ENCODE data around the gene TEX11.

DNA sequence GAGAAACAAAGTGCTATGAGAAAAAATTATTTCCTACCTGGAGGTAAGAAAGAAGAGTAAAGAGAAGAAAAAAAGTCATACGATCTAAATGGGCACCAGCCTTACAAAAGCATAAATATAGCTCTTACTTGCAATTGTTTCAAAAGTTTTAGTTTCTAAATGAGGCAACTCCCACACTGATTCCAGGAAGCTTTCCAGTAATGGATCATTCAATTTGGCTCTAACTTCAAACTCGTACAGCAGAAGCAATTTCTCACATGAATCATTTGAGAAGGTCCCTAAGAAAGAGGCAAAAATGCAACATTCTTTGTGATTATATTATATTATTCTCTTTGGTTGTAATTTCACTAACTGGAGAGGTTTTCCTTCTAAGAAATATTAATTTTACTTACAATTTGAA, 354.0 kb downstream of the TEX11 start:
- no peak for TF ChIP-seq POLR2A (IDR thresholded peaks at IDR 0.05)
- TF ChIP-seq, protein P1, sequence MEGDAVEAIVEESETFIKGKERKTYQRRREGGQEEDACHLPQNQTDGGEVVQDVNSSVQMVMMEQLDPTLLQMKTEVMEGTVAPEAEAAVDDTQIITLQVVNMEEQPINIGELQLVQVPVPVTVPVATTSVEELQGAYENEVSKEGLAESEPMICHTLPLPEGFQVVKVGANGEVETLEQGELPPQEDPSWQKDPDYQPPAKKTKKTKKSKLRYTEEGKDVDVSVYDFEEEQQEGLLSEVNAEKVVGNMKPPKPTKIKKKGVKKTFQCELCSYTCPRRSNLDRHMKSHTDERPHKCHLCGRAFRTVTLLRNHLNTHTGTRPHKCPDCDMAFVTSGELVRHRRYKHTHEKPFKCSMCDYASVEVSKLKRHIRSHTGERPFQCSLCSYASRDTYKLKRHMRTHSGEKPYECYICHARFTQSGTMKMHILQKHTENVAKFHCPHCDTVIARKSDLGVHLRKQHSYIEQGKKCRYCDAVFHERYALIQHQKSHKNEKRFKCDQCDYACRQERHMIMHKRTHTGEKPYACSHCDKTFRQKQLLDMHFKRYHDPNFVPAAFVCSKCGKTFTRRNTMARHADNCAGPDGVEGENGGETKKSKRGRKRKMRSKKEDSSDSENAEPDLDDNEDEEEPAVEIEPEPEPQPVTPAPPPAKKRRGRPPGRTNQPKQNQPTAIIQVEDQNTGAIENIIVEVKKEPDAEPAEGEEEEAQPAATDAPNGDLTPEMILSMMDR (IDR thresholded peaks at IDR 0.05), result no peak

Measured in Peyer's patch (tissue), 4 donors.